RWPE2 (cell line): ENCODE results near the gene POLD1.

Experiments used
- ATAC-seq: fragments of 200-7000 bp; cut with Tn5 transposase; 3 replicates; pipeline ENCODE4 v1.9.1; 2021; ENCODE audit warnings: low read depth
- DNase-seq: peaks from one replicate; pipeline ENCODE4 v3.0.0-alpha.2; 2020; ENCODE audit warnings: low spot score
- H3K27ac ChIP-seq: fragments of 450-650 bp; 2 replicates; pipeline ENCODE4 v1.5.1; 2017; ENCODE audit warnings: mild to moderate bottlenecking; ENCODE audit not compliant: poor library complexity, severe bottlenecking
- H3K27me3 ChIP-seq: fragments of 250-450 bp; sonication (Bioruptor Pico); 2 replicates; pipeline ENCODE4 v1.5.1; 2021; ENCODE audit warnings: mild to moderate bottlenecking, moderate library complexity; ENCODE audit not compliant: insufficient read depth, poor library complexity, severe bottlenecking
- H3K36me3 ChIP-seq: fragments of 250-450 bp; sonication (Bioruptor Pico); 2 replicates; pipeline ENCODE4 v1.5.1; 2020; ENCODE audit warnings: low read depth, mild to moderate bottlenecking, moderate library complexity
- H3K4me1 ChIP-seq: fragments of 250-450 bp; sonication (Bioruptor Pico); 2 replicates; pipeline ENCODE4 v1.5.1; 2021; ENCODE audit warnings: mild to moderate bottlenecking, moderate library complexity; ENCODE audit not compliant: insufficient read depth, poor library complexity, severe bottlenecking
- H3K4me3 ChIP-seq: fragments of 250-450 bp; sonication (Bioruptor Pico); 2 replicates; pipeline ENCODE4 v1.5.1; 2021; ENCODE audit warnings: mild to moderate bottlenecking, moderate library complexity; ENCODE audit not compliant: severe bottlenecking
- H3K9me3 ChIP-seq: fragments of 250-450 bp; sonication (Bioruptor Pico); 2 replicates; pipeline ENCODE4 v1.5.1; 2021; ENCODE audit warnings: mild to moderate bottlenecking, moderate library complexity; ENCODE audit not compliant: severe bottlenecking
- CTCF ChIP-seq: fragments of 450-650 bp; IDR thresholded peaks from one replicate; pipeline ENCODE4 v1.5.1; 2017; ENCODE audit warnings: mild to moderate bottlenecking, moderate library complexity; ENCODE audit not compliant: poor library complexity, severe bottlenecking

POLD1 gene

GRCh38 chr19:50368649-50369570, 15.2 kb upstream of the POLD1 start:
- Histone ChIP-seq H3K4me3 (peak overlapping the region; percentile 45), H3K27me3 (no peaks in the 10 kb centered on the region), H3K36me3 (no peaks in the 10 kb centered on the region), H3K9me3 (no peaks in the 10 kb centered on the region), H3K4me1 (no peaks in the 10 kb centered on the region), H3K27ac (peak overlapping the region; percentile 43)
- peak; percentile 88 for ATAC-seq
- TF ChIP-seq CTCF: peak; percentile 90
- DNase-seq: no peak

- no peak for DNase-seq
- no peaks in the 10 kb centered on the region for H3K9me3 ChIP-seq
Observed at GRCh38 chr19:50371914-50372475, 12.2 kb upstream of the POLD1 start.

GRCh38 chr19:50376166-50377050, 7.7 kb upstream of the POLD1 start, which contains the start of gene NR1H2:
Gene NR1H2, plus strand, starts transcription at chr19:50376457. Its CDS starts 1,149 bp downstream, at chr19:50377606.
- Histone ChIP-seq H3K4me1 (no peaks in the 10 kb centered on the region), H3K9me3 (no peaks in the 10 kb centered on the region), H3K27ac (peak within 1 kb of the TSS; percentile 79), H3K27me3 (no peaks in the 10 kb centered on the region), H3K4me3 (peak within 1 kb of the TSS; percentile 64), H3K36me3 (peaks cover 25% of the 10 kb centered on the region)
- TF ChIP-seq CTCF: no peak
- DNase-seq: peak; percentile 92
- peak; percentile 92 for ATAC-seq

More at GRCh38 chr19:50371914-50372475, 12.2 kb upstream of the POLD1 start:
- no peak overlapping the region for H3K4me3 ChIP-seq
- no peaks in the 10 kb centered on the region for H3K36me3 ChIP-seq
- no peaks in the 10 kb centered on the region for H3K4me1 ChIP-seq
- no peaks in the 10 kb centered on the region for H3K27me3 ChIP-seq
- no peak overlapping the region for H3K27ac ChIP-seq
- TF ChIP-seq CTCF: no peak
- no peak for ATAC-seq

GRCh38 chr19:50377051-50377461, 7.1 kb upstream of the POLD1 start:
- Histone ChIP-seq H3K4me3 (no peak overlapping the region), H3K36me3 (peaks cover 25% of the 10 kb centered on the region), H3K9me3 (no peaks in the 10 kb centered on the region), H3K27me3 (no peaks in the 10 kb centered on the region), H3K4me1 (no peaks in the 10 kb centered on the region), H3K27ac (peak overlapping the region; percentile 79)
- ATAC-seq (peak; percentile 41), DNase-seq (no peak)
- TF ChIP-seq CTCF: no peak
